D341Med (cell line): ENCODE data around the gene CHST3.
"Not testable (repeated sequence)": the region's sequence is repeated elsewhere in the genome, so short reads cannot be mapped to it uniquely, and the experiment has no call there.

Experiments
- DNase-seq: peaks from one replicate; pipeline ENCODE4 v3.0.0; 2012; ENCODE audit warnings: low spot score

CHST3 gene, protein sequence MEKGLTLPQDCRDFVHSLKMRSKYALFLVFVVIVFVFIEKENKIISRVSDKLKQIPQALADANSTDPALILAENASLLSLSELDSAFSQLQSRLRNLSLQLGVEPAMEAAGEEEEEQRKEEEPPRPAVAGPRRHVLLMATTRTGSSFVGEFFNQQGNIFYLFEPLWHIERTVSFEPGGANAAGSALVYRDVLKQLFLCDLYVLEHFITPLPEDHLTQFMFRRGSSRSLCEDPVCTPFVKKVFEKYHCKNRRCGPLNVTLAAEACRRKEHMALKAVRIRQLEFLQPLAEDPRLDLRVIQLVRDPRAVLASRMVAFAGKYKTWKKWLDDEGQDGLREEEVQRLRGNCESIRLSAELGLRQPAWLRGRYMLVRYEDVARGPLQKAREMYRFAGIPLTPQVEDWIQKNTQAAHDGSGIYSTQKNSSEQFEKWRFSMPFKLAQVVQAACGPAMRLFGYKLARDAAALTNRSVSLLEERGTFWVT

DNA sequence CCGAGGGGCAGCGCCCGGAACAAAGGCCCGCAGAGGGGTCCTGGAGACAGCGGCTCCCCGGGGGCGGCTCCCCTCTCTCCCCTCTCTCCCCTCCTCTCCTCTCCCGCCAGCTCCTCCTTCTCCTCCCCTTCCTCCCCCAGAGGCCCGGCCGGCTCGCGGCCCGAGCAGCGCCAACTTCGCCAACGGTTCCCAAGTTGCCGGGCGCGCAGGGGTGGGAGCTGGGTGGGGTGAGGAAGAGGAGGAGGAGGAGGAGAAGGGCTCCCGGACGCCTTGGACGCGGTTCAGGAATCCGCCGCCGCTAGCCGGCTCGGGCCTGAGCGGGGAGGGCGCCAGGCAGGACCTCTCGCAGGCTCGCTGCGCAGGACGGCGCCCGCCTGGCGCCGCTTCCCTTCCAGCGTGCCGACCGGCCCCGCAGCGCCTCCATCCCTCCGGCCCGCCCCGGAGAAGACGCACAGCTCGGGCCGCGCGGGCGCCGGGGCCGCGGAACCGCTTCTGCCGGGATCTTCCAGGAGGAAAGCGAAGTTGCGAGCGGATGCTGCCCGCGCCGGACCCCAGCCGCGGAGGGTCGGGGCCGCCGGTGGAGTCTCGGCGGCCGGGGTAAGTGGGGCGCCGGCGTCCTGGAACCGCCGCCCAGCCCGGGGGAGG lies at the start of gene CHST3:
CHST3 (plus strand) TSS at position 298 of the 645 bp plus-strand sequence. CDS start 41,448 bp downstream, outside the sequence.
- peak; percentile 65 for DNase-seq

DNA sequence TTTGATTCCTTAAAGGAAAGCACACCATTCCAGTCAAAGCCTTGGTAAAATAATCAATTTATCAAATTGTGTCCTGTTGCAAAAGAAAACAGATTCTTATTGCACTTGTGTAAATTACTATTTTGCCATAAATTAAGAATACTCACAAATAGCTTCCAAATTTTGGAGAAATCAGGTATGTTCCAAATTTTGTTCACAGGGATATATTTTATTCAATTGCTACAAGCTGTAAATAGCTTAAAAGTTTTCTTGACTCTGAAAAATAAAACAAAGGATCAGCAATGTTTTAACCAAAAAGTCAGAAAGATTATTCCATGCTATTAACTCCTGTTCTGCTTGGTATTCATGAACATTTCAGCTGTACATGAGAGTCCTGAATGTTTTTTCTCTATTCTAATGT lies 47.4 kb upstream of the CHST3 start:
- DNase-seq = no peak

DNA sequence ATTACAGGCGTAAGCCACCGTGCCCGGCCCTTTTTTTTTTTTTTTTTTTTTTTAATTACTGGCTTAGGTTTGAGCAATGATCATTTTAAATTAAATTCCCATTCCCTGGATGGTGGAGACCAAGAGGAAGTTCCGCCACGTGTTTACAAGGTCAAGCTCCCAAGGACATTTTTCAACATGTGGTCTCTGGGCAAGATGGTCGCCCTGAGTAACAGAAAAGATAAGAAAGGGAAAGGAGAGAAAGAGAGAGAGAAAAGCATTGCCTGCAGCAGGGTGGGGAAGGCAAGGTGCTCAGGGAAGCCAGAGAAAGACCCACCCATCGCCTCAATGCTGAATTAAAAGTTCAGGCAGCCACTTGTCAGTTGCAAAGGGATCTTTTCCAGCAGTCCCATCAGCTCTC lies 45.2 kb upstream of the CHST3 start:
- no peak for DNase-seq

DNA sequence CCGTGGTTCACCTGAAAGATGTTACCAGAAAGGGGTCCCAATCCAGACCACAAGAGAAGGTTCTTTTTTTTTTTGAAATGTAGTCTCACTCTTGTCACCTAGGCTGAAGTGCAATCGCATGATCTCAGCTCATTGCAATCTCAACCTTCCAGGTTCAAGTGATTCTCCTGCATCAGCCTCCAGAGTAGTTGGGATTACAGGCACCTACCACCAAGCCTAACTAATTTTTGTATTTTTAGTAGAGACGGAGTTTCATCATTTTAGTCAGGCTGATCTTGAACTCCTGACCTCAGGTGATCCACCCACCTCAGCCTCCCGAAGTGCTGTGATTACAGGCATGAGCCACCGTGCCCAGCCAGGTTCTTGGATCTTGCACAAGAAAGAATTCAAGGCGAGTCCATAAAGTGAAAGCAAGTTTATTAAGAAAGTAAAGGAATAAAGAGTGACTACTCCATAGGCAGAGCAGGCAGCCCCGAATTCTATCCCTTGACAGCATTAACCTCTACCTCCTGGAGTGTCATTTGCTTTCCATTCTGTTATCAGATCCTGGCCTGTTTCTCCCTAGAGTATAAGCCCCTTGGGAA lies 44.1 kb upstream of the CHST3 start:
- not testable (repeated sequence) for DNase-seq

DNA sequence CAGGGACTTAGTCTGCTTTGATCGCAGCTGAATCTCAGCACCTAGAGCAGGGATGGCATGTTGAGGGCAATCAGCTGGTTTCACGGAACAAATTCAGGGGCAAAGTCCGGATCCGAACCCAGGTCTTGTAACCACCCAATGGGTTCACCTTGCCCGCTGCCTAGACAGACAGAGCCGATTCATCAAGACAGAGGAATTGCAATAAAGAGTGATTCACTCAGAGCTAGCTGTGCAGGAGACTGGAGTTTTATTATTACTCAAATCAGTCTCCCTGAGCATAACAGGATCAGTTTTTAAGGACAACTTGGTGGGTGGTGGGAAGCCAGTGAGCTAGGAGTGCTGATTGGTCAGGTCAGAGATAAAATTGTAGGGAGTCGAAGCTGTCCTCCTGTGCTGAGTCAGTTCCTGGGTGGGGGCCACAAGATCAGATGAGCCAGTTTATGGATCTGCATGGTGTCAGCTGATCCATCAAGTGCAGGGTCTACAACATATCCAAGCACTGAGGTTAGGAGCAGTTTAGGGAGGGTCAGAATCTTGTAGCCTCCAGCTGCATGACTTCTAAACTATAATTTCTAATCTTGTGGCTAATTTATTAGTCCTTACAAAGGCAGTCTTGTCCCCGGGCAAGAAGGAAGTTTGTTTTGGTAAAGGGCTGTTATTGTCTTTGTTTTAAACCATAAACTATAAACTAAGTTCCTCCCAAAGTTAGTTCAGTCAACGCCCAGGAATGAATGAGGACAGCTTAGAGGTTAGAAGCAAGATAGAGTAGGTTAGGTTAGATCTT lies 43.5 kb upstream of the CHST3 start:
- DNase-seq = peak; percentile 45

DNA sequence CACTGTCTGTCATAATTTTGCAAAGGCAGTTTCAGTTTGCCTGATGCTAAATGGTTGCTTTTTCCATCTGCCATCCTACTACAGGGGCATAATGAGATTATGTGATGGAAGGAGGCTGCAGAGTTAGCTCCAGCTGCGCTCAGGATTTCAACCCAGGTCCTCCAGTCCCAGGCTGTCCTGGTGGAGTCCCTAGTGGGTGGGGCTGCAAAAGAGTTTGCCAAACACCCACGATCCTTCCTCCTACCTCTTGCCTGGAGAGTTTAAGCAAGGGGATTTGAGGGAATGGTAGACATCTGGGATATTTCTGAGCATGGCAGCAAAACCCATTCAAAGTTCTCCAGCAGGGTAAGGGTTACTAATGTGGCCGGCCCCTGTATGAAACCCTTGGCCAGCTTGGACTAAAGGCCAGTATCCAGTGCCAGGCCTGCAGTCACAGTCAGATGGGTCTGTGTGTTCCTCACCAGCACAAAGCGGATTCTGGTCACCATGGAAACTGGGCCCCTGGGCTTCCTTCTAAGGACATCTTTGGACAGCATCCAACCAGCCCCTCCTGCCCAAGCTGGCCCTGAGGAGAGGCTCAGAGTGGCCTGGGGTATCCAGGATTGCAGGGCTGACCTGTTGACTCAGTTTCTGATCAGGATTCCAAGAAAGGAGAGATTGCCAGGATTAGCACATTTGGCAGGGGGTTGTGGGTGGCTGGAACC lies 42.7 kb upstream of the CHST3 start:
- peak; percentile 72 for DNase-seq

DNA sequence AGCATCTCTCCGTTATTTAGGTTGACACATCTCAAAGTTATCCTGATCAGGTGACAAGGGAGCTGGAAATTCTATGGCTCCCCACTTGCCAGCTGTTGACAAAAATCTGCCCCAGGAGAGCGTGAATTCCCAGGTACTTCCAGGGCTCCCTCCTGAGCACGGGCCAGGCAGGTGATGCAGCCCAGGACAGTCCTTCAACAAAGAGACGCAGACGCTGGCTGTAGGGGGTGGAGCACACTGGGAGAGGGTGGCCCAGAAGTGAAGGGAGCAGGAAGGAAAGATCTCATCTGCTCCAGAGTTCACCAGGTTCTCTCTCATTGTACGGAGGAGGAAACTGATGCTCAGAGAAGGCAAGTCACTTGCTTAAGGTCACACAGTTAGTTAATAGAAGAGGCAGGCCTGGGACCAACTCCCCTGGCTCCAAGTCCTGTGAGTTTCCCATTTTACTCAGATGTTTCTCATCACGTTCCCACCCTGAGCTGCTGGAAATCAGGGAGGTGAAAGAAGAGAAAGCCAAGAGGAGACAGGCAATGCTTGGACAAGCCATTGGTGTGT lies 41.0 kb upstream of the CHST3 start:
- no peak for DNase-seq

DNA sequence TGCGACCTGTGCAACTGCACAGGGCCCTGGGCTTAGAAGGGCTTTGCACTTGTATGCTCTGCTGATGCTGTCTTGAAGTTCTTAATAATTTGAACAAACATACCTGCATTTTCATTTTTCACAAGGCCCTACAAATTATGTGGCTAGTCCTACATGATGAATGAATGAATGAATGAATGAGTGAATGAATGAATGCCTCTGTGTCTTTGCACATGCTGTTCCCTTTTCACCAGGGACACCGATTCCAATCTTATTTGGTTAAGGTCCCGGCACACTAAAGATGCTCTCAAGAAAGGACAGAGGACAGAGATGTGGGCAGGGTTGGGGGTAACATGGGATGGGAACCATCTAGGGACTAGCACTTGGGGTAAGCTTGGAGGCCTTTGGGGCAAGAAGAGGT lies 39.4 kb upstream of the CHST3 start:
- DNase-seq = no peak

DNA sequence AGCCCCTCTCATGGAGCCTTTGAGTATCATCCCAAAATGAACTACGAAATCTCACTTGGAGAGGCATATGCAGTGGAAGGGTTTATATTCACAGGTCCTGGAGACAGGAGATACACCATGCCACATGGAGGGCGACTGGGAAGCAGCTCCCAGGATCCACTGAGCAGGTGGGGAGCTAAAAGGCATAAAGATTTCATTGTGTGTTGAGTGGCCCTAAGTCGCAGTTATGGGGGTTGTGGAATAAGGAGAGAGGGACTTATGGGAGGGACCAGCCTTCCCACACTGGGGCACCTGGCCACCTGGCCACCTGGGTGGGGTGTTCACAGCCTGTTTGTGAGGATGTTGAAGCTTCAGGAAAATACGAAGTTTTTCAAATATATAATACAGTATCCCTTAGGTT lies 37.0 kb upstream of the CHST3 start:
- DNase-seq = no peak

DNA sequence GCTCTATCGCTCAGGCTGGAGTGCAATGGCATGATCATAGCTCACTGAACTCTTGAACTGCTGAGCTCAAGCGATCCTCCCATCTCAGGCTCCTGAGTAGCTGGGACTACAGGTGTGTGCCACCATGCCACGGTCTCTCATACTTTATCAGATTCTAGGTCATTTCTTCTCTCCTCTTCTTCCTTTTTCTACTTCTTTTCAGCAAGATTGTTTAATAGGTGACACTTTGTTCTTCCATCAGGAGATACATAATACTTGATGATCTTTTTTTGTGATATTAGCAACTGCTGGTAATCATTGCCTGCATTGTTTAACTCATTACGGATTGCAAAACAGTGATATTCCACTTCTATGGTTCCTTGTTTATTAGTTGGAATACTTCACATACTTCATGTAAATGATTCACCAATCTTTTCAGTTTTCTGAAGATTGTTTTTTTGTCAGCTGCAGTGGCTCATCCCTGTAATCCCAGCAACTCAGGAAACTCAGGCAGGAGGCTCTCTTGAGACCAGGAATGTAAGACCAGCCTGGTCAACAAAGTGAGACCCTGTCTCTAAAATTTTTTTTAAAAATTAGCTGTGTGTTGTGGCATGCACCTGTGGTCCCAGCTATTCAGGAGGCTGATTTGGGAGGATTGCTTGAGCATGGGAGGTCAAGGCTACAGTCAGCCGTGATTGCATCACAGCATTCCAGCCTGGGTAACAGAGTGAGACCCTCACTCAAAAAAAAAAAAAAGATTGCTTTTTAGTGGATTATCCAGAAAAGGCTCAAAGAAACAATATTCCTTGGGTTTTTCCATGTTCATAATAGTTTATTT lies 36.2 kb upstream of the CHST3 start:
- DNase-seq = no peak

DNA sequence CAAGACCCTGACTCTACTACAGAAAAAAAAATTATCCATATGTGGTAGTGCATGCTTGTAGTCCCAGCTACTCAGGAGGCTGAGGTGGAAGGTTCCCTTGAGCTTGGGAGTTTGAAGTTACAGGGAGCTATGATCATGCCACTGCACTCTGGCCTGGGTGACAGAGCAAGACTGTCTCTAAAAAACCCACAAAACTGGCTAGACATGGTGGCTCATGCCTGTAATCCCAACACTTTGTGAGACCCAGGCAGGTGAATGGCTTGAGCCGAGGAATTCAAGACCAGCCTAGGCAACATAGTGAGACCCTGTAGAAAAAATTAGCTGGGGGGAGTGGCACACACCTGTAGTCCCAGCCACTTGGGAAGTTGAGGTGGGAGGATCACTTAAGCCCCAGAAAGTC lies 32.9 kb upstream of the CHST3 start:
- DNase-seq = no peak

DNA sequence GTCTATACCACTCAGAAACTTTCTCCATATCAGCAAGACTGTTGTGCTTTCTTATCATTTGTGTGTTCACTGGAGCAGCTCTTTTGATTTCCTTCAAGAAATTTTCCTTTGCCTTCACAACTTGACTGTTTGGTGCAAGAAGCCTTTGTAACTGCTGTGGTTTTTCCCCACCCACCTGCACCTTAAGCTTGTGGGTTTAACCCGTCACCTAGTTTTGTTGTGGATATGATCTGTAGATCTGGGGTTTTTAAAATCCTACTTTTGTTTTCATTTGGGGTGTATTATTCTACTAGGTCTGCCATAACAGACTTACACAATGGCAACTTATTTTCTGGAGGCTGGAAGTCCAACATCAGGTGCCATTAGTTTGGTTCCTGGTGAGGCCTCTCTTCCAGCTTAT lies 30.5 kb upstream of the CHST3 start:
- DNase-seq = no peak

DNA sequence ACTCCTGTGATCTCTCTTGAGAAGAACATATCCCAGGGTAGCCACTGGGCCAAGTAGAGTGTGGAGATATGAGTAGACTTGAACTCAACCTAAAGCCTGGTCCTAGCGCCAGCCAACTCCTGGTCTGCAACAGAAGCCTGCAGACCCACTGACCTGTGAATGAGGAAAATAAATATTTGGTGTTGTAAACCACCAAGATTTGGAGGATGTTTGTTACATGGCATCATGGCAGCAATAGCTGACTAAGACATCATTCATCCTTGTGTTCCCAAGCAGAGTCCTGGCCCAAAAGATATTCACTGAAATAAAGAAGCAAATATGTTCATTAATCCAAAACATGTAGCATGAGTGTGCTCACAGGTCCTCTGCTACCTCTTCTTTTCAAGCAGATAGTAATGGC lies 26.0 kb upstream of the CHST3 start:
- DNase-seq = no peak

DNA sequence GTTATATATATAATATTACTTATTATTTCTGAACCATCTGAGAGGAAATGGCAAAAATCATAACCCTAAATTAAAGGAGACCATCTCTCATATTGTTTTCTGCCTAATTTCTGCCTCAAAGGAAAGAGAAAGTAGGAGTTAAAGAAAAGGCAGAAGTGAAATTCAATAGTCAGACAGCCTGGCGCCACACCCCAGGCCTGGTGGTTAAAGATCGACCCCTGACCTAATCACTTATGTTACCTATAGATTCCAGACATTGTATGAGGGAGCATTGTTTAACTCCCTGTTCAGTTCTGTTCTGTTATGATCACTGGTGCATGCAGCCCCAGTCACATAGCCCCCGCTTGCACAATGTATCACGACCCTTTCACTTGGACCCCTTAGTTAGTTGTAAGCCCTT lies 24.9 kb upstream of the CHST3 start:
- DNase-seq = no peak

DNA sequence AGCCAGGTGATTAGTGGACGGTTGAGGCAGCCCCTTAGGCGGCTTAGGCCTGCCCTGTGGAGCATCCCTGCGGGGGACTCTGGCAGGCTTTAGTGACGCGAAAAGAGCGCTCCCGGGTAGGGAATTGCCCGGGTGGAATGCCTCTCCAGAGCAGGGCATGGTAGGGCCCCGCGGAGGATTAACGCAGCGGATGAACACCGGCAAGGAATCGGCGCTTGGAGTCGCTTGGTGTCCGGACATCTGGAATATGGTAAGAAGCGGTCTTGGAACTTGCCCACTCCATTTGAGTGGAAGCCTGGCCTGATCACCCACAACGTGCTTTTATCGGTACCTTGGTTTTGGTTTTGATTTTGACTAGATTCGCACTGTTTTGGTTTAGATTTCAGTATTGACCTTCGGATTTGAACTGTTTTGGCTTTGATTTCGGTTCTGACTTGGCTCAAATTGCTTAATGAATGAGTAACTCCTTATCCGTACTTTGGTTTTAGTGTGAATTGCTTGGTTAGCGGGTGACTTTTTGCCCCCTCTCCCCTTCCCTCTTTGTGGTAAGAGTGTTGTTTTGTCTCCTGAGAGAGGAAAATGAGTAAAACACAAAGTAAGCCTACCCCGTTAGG lies 24.2 kb upstream of the CHST3 start:
- no peak for DNase-seq

DNA sequence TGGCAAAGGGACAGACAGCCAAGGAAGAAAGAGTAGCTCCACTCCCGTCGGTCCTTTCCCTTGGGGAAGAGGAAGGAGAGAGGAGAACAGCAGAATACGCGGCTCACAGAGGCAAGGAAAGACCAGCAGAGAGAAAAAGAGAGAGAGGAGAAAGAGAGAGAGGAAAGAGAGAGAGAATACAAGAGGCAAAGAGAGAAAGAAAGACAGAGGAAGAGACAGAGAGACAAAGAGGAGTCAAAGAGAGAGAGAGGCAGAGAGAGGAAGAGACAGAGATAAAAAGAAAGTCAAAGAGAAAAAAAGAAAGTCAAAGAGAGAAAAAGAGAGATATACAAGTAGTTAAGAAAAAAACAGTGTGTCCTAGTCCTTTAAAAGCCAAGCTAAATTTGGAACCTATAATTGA lies 23.4 kb upstream of the CHST3 start:
- no peak for DNase-seq

DNA sequence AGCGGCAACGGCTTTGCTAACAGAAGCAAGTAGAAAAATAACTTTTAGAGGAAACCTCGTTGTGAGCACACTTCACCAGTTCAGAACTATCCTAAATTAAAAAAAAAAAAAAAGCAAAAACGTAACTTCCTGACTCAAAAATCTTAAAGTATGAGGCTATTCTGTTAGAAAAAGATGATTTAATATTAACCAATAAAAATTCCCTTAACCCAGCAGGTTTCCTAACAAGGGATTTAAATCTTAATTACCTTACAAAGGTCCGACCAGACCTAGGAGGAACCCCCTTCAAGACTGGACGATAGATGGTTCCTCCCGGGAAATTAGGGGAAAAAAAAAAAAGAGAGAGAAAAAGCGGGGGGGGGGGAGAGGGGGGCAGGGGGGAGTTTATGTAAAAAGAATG lies 22.9 kb upstream of the CHST3 start:
- no peak for DNase-seq

DNA sequence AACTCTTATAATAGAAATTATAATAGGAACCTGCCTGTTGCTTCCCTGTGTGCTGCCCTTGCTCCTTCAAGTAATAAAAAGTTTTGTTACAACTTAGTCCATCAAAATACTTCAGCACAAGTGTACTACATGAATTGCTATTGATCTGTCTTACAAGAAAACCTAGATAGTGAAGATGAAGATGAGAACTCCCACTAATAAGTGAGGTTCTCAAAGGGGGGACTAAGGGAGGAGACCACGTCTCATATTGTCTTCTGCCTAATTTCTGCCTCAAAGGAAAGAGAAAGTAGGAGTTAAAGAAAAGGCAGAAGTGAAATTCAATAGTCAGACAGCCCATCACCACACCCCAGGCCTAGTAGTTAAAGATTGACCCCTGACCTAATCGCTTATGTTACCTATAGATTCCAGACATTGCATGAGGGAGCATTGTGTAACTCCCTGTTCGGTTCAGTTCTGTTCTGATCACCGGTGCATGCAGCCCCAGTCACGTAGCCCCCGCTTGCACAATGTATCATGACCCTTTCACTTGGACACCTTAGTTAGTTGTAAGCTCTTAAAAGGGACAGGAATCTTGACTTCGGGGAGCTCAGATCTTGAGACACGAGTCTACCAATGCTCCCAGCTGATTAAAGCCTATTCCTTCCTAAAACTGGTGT lies 18.2 kb upstream of the CHST3 start:
- no peak for DNase-seq

DNA sequence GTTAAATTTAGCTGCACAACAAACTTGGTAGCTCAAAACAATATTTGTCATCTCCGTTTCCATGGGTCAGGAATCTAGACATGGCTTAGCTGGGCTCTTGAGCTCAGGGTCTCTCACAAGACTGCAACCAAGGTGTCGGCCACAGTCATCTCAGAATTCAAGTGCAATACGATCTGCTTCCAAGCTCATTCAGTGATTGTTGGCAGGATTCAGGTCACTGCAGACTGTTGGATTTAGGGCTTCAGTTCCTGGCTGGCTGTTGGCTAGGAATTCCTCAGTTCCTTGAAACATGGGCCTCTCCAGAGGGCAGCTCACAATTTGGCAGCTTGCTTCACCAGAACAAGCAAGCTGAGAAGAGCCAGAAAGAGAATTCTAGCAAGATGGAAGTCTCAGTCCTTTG lies 17.5 kb upstream of the CHST3 start:
- no peak for DNase-seq
